Breast epithelium (tissue), 3 donors: Measurements from ENCODE around the gene TBX15.

ENCODE experiments used
- POLR2A ChIP-seq: fragments of 450-650 bp; IDR thresholded peaks from one replicate; pipeline ENCODE4 v1.6.1; 2016; ENCODE audit warnings: antibody characterized with exemption, mild to moderate bottlenecking, moderate library complexity
- POLR2AphosphoS5 ChIP-seq, 3 donors: sonication (generic); formaldehyde crosslinking; IDR thresholded peaks; one replicate each; pipeline ENCODE4 v1.6.1; 2017; ENCODE audit warnings: antibody characterized with exemption in 3 of 3
- TF ChIP-seq, protein P1 (sequence below), 3 donors: fragments of 450-650 bp; IDR thresholded peaks; one replicate each; pipeline ENCODE4 v1.5.1; 2016 to 2017; ENCODE audit warnings: antibody characterized with exemption in 3 of 3, mild to moderate bottlenecking in 3 of 3, moderate library complexity in 3 of 3

DNA sequence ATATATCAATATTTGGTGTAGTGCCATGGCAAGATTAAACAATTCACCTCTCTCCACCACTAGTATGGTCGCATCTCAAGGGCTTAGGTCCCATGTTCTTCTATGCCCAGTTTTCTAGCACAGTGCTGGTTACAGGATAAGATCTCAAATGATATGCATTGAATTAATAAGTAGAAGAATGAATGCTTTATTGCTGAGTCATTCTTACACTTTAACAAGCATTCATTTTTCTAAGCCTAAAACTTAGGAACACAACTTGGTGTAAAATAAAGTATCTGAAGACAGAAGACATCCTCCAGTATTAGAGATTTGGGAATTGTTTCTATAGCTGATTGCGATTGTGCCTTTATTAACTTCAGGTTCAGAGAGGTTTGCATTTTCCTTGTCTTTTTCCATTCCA, 85.8 kb downstream of the TBX15 start:
- TF ChIP-seq, protein P1, sequence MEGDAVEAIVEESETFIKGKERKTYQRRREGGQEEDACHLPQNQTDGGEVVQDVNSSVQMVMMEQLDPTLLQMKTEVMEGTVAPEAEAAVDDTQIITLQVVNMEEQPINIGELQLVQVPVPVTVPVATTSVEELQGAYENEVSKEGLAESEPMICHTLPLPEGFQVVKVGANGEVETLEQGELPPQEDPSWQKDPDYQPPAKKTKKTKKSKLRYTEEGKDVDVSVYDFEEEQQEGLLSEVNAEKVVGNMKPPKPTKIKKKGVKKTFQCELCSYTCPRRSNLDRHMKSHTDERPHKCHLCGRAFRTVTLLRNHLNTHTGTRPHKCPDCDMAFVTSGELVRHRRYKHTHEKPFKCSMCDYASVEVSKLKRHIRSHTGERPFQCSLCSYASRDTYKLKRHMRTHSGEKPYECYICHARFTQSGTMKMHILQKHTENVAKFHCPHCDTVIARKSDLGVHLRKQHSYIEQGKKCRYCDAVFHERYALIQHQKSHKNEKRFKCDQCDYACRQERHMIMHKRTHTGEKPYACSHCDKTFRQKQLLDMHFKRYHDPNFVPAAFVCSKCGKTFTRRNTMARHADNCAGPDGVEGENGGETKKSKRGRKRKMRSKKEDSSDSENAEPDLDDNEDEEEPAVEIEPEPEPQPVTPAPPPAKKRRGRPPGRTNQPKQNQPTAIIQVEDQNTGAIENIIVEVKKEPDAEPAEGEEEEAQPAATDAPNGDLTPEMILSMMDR (IDR thresholded peaks at IDR 0.05) = no peak
- TF ChIP-seq POLR2AphosphoS5 (IDR thresholded peaks at IDR 0.05) = no peak
- TF ChIP-seq POLR2A = no peak
